HFF-Myc (cell line): Measurements from ENCODE around the gene EGFL7.
"Not testable (repeated sequence)": the region's sequence is repeated elsewhere in the genome, so short reads cannot be mapped to it uniquely, and the experiment has no call there.

Experiments
- DNase-seq: peaks from one replicate; pipeline ENCODE4 v3.0.0-alpha.2; 2011; ENCODE audit warnings: low read depth; ENCODE audit errors: extremely low read depth
- H3K4me3 ChIP-seq: replicated peaks from 2 replicates; pipeline ENCODE4 v1.5.1; 2011; ENCODE audit warnings: low read depth, mild to moderate bottlenecking, control low read depth, low read length
- TF ChIP-seq, protein P1 (sequence below): IDR thresholded peaks from 2 replicates; pipeline ENCODE4 v1.5.1; 2012; ENCODE audit warnings: mild to moderate bottlenecking, low read depth, low read length, control low read depth; ENCODE audit errors: missing control alignments

EGFL7 gene

DNA sequence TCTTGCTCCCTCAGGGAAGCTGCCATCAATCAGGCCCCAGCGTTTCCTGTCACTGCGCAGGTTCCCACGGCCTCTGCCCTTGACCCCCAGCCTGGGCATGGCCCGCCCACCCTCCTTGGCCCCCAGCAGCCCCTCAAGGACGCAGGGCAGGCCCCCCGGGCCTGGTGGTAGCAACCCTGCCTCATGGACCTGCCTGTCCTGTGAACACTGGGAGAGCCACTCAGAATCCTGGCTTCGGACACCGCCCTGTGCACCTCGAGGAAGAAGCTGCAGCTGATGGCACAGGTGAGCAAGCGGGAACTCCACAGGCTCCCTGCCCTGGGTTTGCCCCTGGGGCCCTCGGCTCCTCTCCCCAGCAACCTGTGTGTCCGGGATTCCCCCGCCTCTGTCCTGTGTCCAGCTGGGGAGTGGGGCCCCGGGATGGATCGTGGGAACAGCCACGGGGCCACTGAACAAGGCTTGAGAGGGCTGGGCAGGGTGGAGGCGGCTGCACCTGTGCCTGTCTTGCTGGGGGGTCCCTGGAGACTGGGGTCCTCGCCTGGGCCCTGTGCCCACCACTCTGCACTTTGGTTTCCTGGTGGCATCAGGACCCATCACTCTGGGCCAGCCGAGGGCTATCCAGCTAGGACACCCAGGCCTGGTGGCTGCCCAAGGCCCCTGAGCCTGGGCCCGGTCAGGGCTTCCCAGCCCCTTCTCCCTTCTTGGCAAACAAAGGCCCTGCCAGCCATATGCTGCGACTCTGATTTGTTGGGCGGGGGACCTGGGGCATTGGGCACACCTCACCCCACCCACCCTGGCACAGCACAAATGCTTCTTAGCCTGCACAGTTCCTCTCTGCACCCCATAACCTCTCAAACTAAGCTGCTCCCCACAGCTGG, 33.5 kb upstream of the EGFL7 start:
- TF ChIP-seq, protein P1, sequence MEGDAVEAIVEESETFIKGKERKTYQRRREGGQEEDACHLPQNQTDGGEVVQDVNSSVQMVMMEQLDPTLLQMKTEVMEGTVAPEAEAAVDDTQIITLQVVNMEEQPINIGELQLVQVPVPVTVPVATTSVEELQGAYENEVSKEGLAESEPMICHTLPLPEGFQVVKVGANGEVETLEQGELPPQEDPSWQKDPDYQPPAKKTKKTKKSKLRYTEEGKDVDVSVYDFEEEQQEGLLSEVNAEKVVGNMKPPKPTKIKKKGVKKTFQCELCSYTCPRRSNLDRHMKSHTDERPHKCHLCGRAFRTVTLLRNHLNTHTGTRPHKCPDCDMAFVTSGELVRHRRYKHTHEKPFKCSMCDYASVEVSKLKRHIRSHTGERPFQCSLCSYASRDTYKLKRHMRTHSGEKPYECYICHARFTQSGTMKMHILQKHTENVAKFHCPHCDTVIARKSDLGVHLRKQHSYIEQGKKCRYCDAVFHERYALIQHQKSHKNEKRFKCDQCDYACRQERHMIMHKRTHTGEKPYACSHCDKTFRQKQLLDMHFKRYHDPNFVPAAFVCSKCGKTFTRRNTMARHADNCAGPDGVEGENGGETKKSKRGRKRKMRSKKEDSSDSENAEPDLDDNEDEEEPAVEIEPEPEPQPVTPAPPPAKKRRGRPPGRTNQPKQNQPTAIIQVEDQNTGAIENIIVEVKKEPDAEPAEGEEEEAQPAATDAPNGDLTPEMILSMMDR: no peak
- no peak overlapping the region for H3K4me3 ChIP-seq
- DNase-seq: no peak

DNA sequence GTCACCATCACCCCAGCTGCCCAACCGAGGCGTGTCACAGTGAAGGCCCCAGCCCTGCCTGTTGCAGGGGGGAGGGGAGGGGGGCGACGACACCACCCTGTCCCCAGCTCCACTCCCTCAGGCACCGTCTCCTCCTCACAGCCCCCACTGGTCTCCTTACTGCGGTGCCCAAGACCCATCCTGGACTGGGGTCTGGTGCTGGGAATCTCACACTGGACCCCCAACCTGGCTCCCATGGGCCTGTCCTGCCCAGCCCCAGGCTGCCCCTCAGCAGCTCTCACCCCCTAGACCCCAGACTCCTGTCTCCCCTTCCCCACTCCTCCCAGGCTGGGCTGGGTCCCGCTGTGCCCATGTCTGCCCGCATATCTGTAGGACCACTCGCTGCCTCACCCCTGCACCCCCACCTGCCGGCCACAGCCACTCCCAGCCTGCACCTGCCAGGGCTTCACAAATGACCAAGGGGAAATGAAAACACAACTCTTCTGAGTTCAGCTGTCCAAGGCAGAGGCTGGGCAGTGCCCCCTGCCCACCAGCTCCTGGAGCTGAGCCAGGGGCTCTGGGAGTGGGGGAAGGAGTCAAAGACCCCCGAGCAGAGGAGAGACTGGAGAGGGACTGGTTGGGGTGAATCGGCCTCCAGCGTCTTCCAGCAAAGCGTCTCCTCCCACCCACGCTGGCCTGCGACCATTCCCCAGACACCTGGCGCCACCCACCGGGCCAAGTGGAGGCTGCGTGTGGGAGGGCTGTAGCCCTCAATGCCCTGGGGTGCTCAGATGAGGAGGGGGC, 32.6 kb upstream of the EGFL7 start:
- TF ChIP-seq, protein P1: peak; percentile 66
- DNase-seq: no peak
- H3K4me3 ChIP-seq: no peak overlapping the region

DNA sequence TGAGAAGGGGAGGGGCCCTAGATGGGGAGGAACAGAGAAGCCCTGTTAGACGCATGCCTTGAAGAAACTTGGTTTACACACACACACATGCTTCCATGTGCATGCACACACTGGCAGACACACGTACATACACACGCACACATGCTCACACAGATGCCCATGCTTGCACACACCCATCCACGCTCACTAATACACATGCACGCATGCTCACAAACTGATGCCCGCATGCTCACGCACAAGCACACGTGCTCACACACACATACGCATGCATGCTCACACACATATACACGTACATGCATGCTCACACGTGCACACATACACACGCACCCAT, 32.1 kb upstream of the EGFL7 start:
- no peak for DNase-seq
- TF ChIP-seq, protein P1: no peak
- H3K4me3 ChIP-seq: no peak overlapping the region

GRCh38 chr9:136631038-136632000, 31.4 kb upstream of the EGFL7 start:
- H3K4me3 ChIP-seq: no peak overlapping the region
- peak; percentile 51 for DNase-seq
- TF ChIP-seq, protein P1: peak; percentile 85

GRCh38 chr9:136632072-136632471, 30.6 kb upstream of the EGFL7 start:
- DNase-seq, H3K4me3 ChIP-seq: not testable (repeated sequence)

- not testable (repeated sequence) for H3K4me3 ChIP-seq, DNase-seq
These were observed 30.1 kb upstream of the EGFL7 start for GRCh38 chr9:136632491-136633106.

GRCh38 chr9:136634904-136635303, 27.8 kb upstream of the EGFL7 start:
- TF ChIP-seq, protein P1: no peak
- no peak for DNase-seq

More at GRCh38 chr9:136634904-136635303, 27.8 kb upstream of the EGFL7 start:
- no peak overlapping the region for H3K4me3 ChIP-seq
